HG02571 (cell line): ENCODE data around the gene CHST15.

ENCODE experiments used
- ATAC-seq: cut with Tn5 transposase; IDR thresholded peaks from one replicate; pipeline ENCODE4 v1.9.1; 2021; ENCODE audit warnings: mild to moderate bottlenecking, moderate library complexity; ENCODE audit not compliant: unreplicated experiment

Gene CHST15

GRCh38 chr10:124002391-124003069 lies 90.9 kb downstream of the CHST15 start:
- no peak for ATAC-seq

- ATAC-seq = no peak
These were observed 91.8 kb downstream of the CHST15 start for GRCh38 chr10:124001391-124002148.

- no peak for ATAC-seq
These were observed 92.6 kb downstream of the CHST15 start for GRCh38 chr10:124000792-124001201.

- ATAC-seq = no peak
These were observed 93.3 kb downstream of the CHST15 start for GRCh38 chr10:123999956-124000615.

GRCh38 chr10:123999261-123999660 lies 94.1 kb downstream of the CHST15 start:
- no peak for ATAC-seq

- ATAC-seq = no peak
These were observed 94.9 kb downstream of the CHST15 start for GRCh38 chr10:123998197-123999141.

- ATAC-seq = no peak
These were observed 95.8 kb downstream of the CHST15 start for GRCh38 chr10:123997486-123998196.

- ATAC-seq = no peak
These were observed 96.4 kb downstream of the CHST15 start for GRCh38 chr10:123997013-123997412.

- ATAC-seq = no peak
These were observed 97.1 kb downstream of the CHST15 start for GRCh38 chr10:123996302-123996701.

GRCh38 chr10:123995461-123996131 lies 97.8 kb downstream of the CHST15 start:
- ATAC-seq = no peak

GRCh38 chr10:123995082-123995460 lies 98.3 kb downstream of the CHST15 start:
- ATAC-seq = no peak

GRCh38 chr10:123994417-123995081 lies 98.8 kb downstream of the CHST15 start:
- ATAC-seq = peak; percentile 62

GRCh38 chr10:123993534-123994416 lies 99.6 kb downstream of the CHST15 start:
- ATAC-seq = no peak

GRCh38 chr10:123991611-123992570 lies 101.5 kb downstream of the CHST15 start:
- ATAC-seq = no peak

- ATAC-seq = no peak
These were observed 102.5 kb downstream of the CHST15 start for GRCh38 chr10:123990889-123991288.

- ATAC-seq = no peak
These were observed 104.7 kb downstream of the CHST15 start for GRCh38 chr10:123988694-123989093.

GRCh38 chr10:123986736-123987135 lies 106.7 kb downstream of the CHST15 start:
- ATAC-seq = no peak
